Neural progenitor cell (in vitro differentiated cells): Measurements from ENCODE around the gene RPL5.

ENCODE experiments used
- EZH2 ChIP-seq: fragments of 200-600 bp; sonication (generic); IDR thresholded peaks from 2 replicates; pipeline ENCODE4 v1.6.1; 2017; ENCODE audit warnings: antibody characterized with exemption, mild to moderate bottlenecking, moderate library complexity
- EZH2phosphoT487 ChIP-seq: fragments of 200-600 bp; sonication (generic); IDR thresholded peaks from 2 replicates; pipeline ENCODE4 v1.6.1; 2017; ENCODE audit warnings: antibody characterized with exemption
- TF ChIP-seq, protein P1 (sequence below): fragments of 200-600 bp; sonication (generic); IDR thresholded peaks from 2 replicates; pipeline ENCODE4 v1.5.1; 2017; ENCODE audit warnings: antibody characterized with exemption, mild to moderate bottlenecking

DNA sequence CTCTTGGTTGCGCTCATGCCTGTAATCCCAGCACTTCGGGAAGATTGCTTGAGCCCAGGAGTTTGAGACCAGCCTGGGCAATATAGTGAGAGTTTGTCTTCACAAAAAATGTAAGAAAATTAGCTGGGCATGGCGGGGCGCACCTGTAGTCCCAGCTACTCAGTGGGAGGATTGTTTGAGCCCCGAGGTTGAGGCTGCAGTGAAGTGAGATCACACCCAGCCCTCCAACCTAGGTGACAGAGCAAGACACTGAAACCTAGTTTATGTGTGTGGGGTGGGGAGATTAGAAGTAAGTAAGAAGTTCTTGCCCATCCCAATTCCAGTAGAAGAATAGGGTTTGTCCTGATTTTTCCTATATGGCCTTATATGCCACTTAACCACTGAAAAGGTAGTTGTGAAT, 2.0 kb downstream of the RPL5 start:
- TF ChIP-seq EZH2: no peak
- TF ChIP-seq, protein P1, sequence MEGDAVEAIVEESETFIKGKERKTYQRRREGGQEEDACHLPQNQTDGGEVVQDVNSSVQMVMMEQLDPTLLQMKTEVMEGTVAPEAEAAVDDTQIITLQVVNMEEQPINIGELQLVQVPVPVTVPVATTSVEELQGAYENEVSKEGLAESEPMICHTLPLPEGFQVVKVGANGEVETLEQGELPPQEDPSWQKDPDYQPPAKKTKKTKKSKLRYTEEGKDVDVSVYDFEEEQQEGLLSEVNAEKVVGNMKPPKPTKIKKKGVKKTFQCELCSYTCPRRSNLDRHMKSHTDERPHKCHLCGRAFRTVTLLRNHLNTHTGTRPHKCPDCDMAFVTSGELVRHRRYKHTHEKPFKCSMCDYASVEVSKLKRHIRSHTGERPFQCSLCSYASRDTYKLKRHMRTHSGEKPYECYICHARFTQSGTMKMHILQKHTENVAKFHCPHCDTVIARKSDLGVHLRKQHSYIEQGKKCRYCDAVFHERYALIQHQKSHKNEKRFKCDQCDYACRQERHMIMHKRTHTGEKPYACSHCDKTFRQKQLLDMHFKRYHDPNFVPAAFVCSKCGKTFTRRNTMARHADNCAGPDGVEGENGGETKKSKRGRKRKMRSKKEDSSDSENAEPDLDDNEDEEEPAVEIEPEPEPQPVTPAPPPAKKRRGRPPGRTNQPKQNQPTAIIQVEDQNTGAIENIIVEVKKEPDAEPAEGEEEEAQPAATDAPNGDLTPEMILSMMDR: no peak
- TF ChIP-seq EZH2phosphoT487: no peak
